GM19467 (cell line): ENCODE measurements around the gene CARMIL3.
"Not testable (repeated sequence)": the region's sequence is repeated elsewhere in the genome, so short reads cannot be mapped to it uniquely, and the experiment has no call there.

Experiments used
- ATAC-seq: cut with Tn5 transposase; IDR thresholded peaks from one replicate; pipeline ENCODE4 v1.9.1; 2021; ENCODE audit warnings: mild to moderate bottlenecking, moderate library complexity; ENCODE audit not compliant: unreplicated experiment

CARMIL3 gene

DNA sequence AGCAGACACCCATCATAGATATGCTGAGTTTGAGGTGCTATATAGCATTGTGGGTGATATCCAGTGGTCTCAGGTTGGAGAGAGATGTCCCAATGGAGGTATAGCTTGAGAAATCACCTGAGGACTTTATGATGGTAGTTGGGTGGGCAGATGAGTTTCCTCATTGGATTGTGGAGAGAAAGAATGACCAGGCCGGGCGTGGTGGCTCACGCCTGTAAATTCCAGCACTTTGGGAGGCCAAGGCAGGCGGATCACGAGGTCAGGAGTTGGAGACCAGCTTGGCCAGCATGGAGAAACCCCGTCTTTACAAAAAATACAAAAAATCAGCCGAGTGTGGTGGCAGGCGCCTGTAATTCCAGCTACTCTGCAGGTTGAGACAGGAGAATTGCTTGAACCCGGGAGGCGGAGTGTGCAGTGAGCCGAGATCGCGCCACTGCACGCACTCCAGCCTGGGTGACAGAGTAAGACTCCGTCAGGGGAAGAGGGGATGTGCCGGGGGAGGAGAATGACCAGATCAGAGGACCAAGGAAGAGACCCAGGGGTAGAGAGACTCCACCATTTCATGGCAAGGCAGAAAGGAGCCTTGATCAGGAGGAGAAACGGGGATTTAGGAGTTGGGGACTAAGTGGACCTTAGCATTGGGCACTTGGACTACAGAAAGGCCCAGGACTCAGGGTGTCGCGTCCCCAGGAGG is 41.5 kb downstream of the CARMIL3 start:
- ATAC-seq, result no peak

DNA sequence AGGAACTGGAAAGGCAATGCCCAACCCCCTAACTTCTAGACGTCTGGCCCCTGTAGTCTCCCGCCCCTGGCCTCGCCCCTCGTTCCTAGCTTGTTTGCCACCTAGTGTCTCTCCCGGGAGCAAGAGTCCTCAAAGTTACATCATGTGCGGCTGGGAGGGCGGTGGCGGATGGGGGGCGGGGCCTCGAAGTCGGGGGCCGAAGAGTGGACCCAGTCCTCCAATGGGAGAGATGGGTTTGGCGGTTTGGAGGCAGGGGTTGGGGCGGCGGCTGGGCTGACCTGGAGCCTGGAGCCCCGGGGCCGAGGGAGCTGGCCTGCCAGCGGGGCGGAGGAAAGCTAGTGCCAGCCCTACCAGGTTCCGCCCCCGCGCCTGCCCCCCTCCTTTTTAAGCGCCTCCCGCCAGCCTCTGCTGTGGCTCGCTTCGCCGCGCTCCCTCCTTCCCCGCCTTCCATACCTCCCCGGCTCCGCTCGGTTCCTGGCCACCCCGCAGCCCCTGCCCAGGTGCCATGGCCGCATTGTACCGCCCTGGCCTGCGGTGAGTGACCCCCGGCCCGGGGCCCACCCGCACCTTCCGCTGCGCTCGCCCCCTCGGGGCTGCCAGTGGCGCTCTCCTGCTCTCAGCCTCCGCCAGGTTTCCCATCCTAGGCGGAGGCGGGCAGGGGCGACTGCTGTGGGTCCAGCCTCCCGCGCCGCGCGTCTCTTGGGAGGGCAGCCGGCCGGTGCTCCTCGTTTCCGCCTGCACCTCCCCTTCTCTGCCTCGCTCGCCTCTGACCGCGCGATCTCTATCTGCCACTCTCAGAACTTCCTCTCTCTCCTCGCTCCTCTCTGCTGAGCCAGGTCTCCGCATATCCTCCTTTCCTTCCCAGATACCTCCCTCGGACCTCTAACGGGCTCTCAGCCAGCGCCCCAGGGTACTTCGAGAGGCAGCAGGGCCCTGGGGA is 42.4 kb downstream of the CARMIL3 start, which contains the start of gene PCK2:
TSS of gene PCK2 (plus strand) at position 411 of the 940 bp plus-strand sequence. CDS start at position 506, 95 bp downstream.
- ATAC-seq, result peak; percentile 39

DNA sequence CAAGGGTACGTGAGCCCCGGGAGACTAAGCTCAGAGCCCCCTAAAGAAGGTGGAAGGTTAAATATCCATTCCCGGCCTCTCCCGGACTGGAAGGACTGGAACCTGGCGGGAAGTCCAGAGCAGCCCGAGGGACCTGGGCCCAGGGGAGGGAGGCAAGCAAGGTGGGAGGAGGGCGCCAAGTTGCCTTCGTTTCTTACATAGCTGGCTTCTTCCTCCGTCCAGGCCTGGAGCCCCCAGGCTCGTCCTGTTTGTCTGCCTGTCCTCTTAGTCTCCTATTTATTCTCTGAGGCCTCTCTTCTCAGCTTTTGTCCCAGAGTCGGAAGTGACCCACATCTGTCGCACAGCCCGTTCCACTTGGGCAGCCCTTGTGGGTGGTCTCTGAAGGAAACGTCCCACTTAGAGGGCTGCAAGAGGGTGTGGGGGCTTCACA is 43.0 kb downstream of the CARMIL3 start:
- no peak for ATAC-seq

DNA sequence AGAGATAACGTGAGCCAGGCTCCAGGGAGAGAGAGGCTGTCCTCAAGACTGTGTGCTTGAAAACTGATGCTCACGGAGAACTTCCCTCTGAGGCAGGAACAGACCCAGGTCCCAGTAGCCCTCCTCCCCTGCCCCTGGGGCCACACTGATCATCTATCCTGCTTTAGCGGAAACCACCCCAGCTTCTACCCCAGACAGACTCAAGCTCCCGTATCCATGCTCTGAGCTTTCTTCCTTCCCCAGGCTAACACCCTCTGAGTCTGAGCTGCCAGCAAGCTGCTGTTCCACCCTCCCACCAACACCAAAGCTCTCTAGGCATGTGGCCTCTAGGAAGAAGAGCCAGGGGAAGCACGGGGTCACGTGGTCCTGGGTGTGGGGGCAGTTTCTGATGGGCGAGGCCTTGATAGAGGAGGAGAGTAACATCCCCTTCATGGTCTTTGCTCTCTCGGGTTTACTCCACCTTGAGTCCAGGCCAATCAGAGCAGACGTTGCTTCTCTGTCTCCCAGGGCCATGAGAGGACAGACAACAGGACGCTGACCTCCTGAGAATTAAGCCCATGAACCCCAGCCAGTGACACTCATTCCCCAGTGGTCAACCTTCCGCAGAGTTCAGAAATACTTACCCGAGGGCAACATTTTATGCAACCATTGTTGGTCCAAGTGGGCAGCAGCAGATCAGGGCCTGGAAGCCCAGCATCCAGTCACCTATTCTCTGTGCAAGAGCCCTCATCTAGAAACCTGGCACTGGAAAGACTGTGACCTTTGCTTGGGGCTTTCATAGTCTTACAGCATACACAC is 43.7 kb downstream of the CARMIL3 start:
- peak; percentile 69 for ATAC-seq

DNA sequence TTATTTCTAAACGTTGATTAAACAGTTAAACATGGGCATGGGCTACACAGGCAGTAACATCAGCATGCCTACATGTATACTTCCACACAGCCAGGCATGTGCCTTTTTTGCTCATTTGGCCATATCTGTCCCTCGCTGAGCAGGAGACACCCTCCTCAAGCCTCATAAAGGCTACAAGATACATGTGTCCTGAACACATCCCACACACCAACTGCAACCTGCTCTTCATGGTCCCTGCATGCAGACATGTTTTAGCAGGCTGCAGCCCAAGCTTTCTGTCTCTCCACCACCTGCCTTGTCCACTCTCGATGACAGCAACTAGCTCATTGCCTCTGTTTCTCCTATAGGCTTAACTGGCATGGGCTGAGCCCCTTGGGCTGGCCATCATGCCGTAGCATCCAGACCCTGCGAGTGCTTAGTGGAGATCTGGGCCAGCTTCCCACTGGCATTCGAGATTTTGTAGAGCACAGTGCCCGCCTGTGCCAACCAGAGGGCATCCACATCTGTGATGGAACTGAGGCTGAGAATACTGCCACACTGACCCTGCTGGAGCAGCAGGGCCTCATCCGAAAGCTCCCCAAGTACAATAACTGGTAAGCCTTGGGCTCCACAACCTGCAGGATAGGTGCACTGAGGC is 44.9 kb downstream of the CARMIL3 start:
- ATAC-seq, result no peak

DNA sequence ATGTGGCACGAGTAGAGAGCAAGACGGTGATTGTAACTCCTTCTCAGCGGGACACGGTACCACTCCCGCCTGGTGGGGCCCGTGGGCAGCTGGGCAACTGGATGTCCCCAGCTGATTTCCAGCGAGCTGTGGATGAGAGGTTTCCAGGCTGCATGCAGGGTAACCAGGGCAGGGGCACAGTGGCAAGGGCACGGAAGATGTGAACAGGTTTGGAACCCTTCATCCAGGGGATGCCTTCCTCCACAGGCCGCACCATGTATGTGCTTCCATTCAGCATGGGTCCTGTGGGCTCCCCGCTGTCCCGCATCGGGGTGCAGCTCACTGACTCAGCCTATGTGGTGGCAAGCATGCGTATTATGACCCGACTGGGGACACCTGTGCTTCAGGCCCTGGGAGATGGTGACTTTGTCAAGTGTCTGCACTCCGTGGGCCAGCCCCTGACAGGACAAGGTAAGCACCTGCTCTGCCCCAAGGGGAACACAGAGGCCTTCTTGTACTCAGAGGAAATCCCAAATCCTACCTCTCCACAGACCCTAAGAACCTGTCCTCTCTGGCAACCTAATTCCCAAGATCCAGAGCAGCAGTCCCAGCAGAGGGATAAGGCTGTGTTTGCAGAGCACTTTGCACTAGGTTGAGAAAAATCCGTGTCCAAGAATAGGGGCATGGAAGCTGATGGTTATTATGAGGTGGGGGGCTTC is 46.6 kb downstream of the CARMIL3 start:
- ATAC-seq, result no peak

DNA sequence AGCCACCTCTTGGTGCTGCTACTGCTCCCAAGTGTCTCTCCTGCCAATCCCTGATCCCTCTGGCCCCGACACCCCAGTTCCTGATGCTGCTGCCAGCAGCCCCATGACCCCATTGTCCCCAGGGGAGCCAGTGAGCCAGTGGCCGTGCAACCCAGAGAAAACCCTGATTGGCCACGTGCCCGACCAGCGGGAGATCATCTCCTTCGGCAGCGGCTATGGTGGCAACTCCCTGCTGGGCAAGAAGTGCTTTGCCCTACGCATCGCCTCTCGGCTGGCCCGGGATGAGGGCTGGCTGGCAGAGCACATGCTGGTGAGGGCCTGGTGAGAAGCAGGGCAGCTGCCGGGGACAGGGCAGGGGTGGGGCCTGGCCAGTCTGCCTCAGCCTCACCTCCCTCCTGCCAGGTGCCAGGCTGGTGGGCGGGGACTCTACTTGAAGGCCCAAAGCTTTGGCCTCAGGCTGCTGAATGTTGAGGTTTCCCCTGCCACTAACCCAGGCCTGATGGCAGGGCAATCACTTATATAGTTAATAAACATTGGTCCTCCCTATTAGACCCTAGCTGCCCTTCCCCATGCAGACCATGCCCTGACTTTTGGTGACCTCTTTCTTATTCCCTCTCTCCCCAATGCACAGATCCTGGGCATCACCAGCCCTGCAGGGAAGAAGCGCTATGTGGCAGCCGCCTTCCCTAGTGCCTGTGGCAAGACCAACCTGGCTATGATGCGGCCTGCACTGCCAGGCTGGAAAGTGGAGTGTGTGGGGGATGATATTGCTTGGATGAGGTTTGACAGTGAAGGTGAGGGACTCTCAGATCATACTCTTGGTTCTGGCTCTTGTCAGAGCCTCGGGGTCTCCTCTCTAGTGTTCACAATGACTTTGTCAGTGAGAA is 47.4 kb downstream of the CARMIL3 start:
- no peak for ATAC-seq

DNA sequence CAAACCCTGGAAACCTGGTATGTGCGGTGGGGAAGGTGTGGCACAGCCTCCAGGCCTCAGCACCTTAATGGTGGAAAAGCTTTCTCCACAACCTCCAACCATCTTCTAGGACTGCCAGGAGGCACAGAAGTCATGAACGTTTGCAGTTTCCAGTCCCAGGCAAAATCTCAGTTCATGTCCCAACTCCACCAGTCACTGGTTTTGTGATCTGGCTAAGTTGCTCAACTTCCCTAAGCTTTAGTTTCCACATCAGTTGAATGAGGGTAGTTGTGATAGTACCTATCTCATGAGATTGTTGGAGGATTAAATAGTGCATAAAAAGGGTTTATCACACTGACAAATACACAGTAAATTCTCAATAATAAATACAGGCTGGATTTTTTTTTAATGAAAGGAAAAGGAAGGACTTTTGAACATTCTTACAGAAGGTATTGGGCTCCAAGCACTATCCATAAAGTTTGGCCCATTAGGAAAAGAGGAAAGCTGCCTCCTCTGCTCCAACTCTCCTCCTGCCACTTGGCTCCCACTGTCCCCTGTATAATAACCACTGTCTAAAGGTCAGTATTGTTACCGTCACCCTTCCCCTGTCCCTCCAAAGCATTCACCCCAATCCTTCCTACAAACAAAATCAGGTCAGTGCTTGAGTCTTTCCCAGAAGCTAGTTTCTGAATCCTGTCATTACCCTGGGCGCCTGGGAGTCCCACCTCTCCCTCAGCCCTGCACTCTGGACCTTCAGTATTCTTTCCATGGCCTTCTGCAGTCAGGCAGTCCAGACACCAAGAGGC is 48.6 kb downstream of the CARMIL3 start:
- no peak for ATAC-seq

DNA sequence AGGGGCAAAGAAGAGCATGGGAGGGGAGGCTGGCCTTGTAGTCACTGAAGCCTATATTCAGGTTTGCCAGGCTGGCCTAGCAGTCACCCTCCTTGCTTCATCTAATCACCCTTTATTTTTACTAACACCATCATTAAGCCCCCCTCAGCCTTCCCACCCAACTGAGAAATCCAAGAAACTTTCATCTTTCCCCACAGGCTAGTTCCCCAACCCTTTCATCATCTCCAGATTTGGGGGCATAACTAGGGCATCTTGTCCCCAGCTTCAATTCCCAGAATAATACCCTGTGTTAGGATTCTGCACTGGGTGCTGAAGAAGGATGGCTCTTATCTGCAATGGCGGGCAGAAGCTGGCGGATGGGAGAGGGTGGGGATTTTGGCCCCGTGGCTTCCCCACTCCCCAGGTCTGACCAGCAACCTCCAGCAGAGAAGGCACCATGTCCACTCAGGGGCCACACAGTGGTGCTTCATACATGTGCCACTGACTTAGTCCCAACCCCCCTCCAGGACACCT is 49.2 kb downstream of the CARMIL3 start:
- ATAC-seq, result no peak

DNA sequence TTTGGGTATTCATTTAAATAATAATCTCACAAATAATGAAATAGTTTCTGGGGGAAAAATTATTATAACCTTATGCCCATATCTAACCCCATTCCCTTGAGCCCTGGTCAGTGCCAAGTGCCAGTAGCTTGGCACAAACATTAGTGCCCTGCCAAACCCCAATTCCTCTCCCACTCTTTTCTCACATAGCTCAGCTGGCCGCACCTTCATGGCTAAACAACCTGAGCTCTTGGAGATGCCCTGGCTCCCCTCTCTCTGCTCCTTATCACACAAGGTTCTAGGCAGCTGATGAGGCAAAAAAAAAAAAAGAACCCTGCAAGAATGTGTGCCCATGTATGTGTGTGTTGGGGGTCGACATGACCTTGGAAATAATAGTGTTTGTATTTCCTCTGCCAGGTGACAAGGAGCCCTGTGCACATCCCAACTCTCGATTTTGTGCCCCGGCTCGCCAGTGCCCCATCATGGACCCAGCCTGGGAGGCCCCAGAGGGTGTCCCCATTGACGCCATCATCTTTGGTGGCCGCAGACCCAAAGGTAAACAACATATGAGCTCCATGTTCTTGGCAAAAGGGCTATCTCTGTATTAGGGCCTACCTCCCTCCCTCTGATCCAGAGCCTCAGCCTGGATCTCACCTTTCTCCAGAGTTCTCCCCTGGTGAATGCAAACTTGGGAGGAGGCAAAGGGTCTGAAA is 50.7 kb downstream of the CARMIL3 start:
- ATAC-seq, result no peak

DNA sequence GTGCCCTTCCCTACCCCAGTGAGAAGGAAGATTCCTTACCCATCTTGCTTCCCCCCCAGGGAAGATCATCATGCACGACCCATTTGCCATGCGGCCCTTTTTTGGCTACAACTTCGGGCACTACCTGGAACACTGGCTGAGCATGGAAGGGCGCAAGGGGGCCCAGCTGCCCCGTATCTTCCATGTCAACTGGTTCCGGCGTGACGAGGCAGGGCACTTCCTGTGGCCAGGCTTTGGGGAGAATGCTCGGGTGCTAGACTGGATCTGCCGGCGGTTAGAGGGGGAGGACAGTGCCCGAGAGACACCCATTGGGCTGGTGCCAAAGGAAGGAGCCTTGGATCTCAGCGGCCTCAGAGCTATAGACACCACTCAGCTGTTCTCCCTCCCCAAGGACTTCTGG is 51.6 kb downstream of the CARMIL3 start:
- no peak for ATAC-seq

DNA sequence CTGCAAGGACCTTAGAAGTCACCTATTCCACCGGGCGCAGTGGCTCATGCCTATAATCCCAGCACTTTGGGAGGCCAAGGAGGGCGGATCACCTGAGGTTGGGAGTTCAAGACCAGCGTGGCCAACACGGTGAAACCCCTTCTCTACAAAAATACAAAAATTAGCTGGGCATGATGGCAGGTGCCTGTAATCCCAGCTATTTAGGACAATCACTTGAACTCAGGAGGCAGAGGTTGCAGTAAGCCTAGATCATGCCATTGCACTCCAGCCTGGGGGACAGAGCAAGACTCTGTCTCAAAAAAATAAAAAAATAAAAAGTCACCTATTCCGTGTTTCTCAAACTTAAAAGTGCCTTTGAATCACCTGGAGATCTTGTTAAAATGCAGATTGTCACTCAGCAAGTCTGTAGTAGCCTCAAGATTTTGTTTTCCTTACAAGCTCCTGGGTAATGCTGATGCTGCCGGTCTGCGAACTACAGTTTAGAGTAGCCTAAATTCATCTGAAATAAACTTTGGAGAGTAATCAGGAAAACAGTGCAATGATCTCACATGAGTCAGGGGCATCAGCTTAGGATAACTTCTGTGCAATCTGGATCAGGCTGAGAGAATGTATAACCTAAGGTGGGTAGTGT is 53.9 kb downstream of the CARMIL3 start:
- not testable (repeated sequence) for ATAC-seq

DNA sequence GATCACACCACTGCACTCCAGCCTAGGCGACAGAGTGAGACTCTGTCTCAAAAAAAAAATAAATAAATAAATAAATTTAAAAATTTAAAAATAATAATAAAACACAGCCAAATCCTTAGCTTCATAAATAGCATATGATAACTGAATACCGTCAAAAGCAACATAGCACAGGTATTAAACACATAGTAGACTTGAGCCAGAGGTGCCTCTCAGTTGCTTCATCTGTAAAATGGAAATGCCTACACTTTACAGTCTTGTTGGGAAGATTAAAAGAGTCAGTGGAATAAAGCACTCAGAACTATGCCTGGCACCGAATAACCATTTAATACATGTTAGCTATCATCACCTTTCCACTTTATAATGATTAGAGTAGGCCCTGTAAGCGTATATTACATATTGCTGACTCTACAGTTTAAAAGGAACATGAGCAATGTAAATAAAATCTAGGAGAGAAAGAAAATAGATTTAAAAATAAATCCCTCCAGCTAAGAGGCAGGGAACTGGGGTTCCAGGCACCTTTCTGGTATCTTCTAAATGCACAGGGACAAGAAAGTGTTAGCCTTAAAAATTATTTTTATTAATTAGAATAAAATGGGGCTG is 55.0 kb downstream of the CARMIL3 start:
- ATAC-seq, result no peak

DNA sequence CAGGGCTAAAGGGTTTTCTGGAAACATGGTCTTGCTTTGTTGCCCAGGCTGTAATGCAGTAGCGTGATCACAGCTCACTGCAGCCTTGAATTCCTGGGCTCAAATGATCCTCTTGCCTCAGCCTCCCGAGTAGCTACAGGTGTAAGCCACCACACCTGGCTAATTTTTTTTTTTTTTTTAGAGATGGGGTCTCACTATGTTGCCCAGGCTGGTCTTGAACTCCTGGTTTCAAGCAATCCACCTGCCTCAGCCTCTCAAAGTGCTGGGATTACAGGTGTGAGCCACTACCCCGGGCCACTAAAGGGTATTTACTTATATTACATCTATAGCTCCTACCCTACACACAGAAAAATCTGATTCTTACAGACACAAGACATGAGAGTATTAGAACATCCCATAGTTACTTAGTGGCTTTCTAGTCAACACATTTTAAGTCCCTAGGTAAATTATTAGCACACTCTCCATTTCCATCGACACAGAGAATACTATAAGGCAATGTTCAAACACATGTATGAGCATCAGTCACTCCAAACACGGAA is 56.6 kb downstream of the CARMIL3 start:
- no peak for ATAC-seq

DNA sequence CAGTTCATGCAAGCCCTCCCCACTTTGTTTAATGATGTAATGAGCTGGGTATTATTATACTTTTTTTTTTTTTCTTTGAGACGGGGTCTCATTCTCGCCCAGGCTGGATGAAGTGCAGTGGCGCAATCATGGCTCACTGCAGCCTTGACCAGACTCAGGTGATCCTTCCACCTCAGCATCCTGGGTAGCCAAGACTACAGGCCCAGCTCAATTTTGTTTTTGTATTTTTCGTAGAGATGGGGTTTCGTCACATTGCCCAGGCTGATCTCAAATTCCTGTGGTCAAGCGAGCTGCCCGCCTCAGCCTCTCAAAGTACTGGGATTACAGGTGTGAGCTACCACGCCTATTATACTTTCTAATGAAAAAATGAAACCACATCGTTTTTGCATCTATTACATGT is 58.3 kb downstream of the CARMIL3 start:
- no peak for ATAC-seq

DNA sequence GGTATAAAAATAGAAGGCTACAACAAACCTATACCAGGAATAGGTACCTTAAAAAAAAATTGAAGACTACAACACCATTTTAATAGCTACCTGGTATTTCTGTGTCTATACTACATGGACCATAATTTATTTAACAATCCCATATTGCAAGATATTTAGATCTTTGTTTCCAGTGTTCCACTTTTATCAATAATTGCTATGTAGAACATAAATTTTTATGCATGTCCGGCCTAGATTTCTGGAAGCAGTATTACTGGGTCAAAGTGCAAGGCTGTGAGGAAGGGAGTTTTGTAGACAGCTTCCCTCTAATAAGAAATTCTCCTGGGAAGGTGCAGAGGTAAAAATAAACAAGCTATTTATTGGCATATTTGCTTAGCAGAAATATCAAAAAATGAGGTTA is 58.7 kb downstream of the CARMIL3 start:
- no peak for ATAC-seq
